Activated CD4-positive, alpha-beta T cell treated with anti-CD3 and anti-CD28 coated beads, Interleukin-10, Interleukin-2, amounts not matched to agents 100 ng/mL and 50 ng/mL, durations not matched to agents 16 hours and 8 hours (primary cell): Measurements from ENCODE around the gene BACE2.
"Not testable (repeated sequence)": the region's sequence is repeated elsewhere in the genome, so short reads cannot be mapped to it uniquely, and the experiment has no call there.

ENCODE experiments used
- DNase-seq: peaks from one replicate; pipeline ENCODE4 v3.0.0-alpha.2; 2020

Gene BACE2

DNA sequence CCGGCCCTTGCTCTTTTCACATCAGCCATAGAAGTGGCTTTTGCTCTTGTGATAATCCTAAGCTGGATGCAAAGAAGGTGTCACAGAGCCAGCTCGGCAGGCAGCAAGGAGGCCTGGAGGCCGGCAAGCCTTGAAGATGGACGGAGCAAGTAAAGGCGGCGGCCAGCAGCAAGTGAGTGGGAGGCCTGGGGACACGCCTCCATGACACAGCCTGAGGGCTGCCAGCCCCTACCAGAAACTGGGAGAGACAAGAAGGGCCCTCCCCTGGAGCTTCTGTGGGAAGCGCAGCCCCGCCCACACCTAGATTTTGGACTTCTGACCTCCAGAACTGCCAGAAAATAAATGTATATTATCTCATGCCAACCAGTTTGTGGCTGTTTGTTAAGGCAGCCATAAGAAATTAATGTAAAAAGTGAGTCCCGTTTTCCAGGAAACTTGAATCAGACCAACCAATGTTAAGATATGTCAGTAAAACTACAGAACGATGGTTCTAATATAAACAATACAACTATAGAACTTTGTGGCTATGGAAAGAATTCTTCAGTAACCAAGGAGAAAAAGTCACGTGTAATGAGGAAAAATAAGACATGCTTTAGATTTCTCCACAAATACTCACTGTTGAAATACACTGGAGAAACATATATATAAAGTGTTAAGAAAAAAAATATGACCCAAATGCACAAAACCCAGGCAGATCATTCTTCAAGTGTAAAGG is 49.9 kb downstream of the BACE2 start:
- no peak for DNase-seq

DNA sequence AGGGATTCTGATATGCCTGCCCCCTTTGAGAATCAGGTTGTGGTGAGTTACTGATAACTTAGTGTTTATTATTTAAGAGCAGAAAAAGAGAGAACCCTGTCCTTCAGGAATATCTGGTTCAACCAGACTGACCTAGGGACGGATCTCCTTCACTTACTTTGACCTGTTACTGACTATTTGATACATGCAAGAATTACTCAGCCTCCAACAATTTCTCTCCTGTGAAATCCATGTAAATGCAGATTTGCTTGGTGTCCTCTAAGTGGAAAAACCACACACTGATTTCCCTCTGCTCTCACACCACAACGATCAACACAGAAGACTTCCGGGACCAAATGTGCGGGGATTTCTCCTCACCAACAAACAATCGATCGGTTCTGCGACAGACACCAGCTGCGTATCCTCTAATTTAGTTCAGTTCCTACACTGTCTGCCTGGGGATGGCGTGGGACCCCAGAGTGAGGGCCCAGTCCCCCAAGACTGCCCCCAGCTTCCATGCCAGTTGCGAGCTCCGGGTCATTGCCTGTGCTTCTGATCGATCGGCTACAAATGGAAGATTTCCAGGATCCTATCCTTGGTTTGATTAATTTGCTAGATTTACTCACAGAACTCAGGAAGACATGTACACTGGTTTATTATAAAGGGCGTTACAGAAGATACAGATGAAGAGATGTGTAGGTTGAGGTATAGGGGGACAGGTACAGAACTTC is 51.7 kb downstream of the BACE2 start:
- no peak for DNase-seq

DNA sequence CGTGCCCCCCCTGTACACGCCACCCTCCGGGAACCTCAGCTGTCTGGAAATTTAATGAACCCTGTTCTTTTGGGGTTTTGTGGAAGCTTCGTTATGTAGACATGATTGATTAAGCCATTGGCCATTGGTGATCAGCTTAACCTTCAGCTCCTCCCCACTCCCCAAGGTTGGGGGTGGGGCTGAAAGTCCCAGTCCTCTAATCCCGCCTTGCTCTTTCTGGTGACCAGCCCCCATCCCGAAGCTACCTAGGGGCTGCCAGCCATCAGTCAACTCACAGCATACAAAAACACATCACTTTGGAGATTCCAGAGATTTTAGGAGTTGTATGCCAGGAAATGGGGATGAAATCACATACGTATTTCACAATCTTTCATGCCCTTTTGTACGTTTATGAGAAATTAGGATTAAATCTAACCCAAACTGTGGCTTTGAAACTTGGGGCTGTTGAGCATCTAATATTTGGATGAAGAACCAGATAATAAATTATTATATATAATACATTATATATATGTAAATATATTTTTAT is 52.3 kb downstream of the BACE2 start:
- no peak for DNase-seq

DNA sequence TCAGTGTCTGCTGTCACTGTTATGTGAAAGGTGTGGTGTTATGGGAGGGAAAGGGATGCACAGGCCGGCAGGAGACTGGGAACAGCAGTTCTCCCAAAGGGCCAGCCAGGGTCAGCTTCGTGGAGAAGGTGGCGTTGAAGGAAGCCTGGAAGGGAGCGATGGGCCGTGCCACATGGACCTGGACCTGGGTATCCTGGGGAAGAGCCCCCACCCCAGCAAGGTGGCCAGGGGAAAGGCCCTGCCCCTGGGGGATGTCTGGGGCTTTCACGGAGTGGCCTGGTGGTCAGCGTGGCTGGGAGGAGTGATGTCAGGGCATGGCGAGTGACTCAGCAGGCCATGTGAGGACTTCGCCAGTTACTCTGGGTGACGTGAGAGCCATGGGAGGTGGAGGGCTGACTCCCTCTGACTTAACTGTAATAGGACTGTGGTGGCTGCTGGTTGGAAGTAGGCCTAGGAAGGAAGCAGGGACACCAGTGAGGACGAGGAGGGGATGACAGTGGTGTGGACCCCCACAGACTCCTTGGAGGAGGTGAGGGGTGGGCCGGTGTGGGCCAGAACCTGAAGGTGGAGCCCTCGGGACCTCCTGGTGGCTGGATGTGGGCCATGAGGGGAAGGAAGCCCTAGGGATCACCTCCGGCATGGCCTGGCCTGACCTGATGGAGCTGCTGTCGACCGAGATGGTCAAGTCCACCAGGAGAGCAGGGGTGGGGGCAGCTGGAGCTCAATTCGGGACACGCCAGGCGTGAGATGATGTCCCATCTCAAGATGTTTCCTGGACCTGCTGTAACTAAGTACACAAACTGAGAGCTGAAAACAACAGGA is 54.5 kb downstream of the BACE2 start:
- no peak for DNase-seq

DNA sequence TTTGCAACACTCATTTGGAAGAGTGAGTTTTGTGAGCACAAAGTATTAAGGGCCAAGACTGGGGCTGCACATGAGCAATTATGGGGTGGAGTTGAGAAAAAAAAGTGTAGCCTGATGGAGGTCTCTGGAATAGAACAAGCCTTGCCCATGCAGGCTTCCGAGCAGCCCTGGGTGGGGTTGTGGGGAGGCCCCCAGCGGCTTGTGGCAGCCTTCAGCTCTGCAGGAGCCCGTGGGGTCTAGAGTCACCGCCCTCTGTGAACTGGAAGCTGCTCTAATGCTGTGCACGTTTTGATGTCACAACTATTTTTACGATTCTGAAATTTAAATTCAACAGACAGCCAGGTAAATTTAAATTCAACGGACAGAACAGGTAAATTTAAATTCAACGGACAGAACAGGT is 58.9 kb downstream of the BACE2 start:
- DNase-seq = no peak

DNA sequence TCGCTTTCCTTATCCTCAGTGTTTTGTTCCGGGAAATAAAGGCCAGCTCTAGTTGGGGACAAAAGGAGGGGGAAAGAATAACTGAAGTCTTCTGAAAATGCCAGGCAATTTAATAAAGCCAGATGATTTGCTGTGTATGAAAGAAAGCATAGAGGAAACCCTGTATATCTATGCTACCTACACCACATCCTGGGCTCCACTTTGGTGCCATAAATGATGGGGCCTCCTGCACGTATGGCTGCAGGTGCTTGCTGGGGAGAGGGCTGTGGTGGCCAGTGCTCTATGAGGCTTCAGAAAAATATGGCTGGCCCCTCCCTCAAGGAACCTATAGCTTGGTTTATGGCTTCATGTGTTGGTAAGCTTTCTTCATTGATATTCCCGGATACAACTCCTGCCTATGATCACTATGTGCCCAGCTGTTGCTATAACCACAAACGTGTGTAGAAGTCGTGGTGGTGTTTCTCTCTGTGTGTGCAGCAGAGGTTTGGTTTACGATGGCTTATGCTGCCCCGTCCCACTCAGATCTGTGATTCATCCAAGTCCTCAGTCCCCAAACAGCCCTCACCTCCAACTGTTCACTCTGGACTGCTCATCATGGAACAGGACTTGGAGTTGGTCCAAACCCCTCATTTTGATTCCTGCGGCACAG is 59.5 kb downstream of the BACE2 start:
- DNase-seq = no peak

DNA sequence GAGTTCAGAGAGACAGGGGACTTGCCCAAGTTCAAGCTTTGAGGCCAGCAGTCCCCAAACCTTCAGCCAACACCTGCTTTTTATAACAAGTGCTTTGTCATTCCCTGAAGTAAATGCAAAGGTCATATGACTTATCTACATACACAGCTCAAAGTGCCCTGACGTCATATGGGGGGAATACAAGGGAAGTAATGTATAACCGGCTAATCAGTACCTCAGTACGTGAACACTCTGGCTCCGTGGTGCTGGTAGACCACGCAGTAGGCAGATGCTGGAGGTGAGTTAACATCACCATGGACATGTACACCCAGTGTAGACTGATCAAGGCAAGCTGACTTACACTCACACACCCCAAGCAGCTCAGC is 60.0 kb downstream of the BACE2 start:
- no peak for DNase-seq

DNA sequence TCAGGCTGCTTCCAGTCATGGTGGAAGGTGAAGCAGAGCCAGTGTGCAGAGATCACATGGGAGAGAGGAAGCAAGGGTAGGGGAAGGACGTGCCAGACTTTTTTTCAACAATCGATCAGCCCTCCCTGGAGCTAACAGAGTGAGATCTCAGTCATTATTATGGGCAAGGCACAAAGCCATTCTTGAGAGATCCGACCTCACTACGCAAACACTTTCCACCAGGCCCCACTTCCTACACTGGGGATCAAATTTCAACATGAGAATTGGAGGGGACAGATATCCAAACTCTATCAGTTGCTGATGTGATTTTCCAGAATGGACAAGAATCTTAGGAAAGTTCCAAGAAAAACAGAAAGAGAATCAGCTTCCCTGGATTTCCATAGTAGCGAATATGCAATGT is 60.5 kb downstream of the BACE2 start:
- no peak for DNase-seq

DNA sequence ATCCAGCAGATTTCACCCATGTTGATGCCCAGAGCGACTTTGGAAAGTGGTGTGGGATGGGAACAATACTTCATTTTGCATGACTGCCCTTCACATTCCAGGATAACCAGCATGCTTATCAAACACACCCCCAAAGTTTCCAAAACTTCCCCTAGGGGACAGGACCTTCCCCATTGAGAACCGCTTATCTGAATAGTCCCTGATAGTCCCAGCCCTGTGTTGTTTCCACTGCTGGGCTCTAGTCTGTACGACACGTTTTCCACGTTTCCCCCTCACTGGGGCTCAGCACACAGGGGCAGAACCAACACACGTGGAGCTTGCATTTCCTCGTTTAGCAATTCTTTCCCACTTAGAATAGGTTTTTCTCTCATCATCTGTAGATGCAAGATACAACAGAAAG is 61.0 kb downstream of the BACE2 start:
- no peak for DNase-seq

DNA sequence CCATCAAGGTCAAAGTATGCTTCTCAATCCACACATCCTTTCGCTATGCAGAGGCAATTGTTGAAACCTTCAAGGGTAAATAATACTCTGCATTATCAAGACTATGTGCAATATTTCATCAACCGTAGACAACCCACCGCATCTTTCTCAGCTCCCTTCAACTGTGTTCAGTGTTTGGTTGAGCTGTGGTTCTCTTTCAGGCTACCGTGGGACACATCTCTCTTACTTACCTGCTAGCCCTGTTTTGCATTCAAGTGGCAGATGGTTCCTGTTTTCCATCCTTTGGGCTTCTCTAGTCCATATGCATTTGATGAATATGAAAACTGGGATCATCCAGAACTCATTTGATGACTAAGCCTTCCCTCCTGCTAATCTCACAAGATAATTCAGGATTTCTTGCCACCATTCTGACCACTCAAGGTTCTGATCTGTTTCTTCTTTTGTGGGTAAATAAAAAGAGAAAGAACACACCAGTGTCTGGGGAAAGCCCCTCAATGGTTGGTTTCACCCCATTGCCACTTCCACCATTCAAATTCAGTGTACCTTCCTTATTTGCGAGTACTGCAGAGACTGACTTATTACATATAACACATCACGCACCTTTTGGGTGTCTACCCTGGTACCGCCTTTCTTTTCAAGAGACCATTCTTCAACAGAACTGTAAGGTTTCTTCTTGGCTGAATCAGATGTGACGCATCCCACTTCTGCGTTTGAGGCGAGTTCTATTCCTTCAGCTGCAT is 61.7 kb downstream of the BACE2 start:
- no peak for DNase-seq

DNA sequence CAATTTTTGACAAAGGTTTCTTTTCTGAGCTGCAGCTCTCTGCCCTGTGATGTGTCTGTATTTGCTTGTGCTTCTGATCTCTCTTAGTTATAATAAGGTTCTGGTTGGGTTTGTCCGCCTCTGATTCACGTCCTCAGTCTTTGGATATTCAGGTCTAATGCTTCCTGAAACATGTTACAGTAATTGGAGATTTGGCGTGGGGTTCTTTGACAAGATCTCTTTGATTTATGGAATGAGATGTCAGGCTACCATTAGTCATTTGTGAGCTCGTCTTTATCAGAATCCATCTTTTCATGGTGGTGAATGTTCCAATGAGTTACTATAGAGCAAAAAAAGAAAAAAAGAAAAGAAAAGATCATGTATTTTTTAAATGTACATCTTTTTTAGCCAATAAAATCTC is 62.5 kb downstream of the BACE2 start:
- DNase-seq = no peak

DNA sequence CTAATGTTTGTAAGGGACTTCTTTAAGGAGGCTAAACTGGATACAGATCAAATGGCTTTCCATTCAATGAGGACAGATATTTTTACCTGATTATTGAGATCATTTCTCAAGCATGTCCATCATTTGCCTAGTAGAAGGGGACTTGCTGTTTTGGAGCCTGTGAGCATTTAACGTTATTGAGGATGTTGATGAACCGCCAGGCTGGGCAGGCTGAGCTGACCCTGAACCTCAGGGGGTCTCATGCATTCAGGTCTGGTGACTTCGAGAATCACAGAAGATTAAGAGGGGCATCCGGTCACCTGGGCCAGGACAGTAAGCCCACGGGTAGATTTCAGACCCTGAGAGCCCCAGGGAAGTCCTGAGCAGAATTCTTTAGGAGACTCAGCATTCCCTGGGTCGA is 63.1 kb downstream of the BACE2 start:
- DNase-seq = no peak

DNA sequence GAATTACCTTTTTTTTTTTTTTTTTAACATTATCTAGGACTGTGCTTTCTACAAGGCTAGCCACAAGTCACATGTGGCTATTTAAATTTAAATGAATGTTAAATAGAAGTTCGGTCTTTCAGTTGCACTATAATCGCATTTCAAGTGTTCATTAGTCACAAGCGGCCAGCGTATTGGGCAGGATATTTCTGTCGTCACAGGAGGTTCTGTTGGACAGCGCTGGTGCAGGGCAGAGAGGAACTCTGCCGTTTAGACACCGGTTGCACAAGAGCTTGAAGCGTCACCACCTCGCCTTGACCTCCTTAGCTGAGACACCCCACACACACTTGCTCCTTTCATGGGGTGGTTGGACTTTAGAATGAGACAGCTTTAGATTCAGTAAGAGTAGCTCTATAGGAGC is 64.1 kb downstream of the BACE2 start:
- DNase-seq = no peak

DNA sequence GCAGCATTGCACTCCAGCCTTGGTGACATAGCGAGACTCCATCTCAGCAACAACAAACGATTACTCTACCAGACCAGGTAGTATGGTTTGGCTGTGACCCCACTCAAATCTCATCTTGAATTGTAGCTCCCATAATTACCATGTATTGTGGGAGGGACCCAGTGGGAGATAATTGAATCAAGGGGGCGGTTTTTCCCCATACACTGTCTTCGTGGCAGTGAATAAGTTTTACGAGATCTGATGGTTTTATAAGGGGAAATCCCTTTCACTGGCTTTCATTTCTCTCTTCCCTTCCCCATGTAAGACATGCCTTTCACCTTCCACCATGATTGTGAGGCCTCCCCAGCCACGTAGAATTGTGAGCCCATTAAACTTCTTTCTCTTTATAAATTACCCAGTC is 66.0 kb downstream of the BACE2 start:
- no peak for DNase-seq

DNA sequence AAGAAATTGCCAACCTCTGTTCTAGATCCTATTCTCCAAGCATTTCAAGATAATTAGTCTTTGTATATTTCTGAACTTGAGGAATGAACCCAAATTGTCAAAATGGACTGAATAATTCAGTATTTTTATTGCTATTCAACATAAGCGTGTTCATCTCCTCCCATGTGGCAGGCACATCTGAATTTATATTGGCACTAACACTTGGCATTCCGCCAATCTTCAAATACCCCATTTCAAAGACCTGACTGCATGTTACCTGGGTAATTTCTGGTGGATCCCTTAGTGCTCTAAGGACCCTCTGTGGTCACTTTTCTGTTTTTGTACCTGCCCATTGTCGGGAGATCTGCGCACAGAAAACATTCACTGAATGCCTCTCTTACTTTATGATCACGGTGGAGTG is 66.6 kb downstream of the BACE2 start:
- DNase-seq = no peak

DNA sequence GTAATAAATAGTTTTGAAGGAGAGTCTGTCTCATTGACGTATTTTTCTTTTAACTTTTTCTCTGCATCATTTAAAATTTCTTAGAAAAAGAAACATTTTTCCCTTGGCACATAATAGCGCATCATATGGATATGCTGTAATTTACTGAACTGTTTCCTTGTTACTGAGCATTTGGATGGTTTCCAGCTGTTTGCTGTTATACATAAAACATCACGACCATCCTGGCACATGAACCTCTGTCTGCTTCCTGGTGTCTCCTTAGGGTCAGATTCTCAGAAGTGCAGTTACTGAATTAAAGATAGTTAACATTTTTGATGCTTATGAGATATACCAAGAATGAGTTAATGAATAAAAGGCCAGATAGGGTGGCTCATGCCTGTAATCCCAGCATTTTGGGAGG is 67.2 kb downstream of the BACE2 start:
- no peak for DNase-seq

DNA sequence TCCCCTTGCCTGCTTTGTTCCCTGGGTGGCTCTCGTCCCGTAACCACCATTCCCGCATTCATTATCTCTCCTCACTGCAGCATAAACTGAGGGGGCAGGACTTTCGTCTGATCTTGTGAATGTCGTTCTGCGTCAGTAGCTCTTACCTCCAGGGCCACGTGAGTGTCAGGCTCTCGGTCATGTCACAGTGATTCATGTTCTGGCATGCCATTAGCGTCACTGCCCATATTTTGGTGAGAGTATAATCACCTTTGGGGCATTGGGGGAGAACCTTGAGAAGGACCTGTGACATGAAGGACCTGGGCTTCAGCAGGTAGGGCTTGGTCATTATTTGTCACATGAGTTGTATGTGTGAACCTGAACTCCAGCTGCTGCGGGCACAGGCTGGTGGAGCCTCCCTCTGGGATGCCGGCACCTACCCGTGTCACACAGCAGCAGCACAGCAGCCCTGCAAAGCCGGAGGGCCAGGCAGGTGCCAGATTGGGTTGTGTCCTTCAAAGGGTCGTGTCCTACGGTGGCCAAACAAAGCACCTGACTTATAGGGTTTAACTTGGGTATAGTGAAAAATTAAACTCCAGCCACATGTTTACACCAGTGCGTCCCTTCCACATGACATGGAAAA is 68.5 kb downstream of the BACE2 start:
- no peak for DNase-seq

DNA sequence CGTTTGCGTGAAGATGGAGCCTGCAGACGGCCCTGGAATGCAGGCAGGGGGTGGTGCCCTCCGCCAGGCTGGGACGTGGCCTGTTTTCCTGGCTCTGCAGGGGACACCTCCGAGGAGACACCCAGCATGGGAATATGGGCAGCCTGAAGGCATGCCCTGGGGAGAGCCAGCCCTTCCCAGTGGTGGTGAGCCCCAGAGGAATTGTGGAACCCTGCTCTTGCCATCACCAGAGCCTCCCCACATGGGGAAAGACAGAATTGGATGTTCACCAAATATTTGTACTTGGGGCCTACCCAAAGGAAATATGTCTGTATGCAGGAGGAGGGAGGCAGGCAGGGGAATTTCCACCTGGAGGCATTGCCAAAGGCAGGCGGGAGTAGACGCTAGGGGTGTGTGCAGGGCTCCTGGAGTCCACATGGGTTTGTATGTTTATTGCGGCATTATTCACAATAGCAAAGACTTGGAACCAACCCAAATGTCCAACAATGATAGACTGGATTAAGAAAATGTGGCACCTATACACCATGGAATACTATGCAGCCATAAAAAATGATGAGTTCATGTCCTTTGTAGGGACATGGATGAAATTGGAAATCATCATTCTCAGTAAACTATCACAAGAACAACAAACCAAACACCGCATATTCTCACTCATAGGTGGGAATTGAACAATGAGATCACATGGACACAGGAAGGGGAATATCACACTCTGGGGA is 70.3 kb downstream of the BACE2 start:
- DNase-seq = not testable (repeated sequence)

DNA sequence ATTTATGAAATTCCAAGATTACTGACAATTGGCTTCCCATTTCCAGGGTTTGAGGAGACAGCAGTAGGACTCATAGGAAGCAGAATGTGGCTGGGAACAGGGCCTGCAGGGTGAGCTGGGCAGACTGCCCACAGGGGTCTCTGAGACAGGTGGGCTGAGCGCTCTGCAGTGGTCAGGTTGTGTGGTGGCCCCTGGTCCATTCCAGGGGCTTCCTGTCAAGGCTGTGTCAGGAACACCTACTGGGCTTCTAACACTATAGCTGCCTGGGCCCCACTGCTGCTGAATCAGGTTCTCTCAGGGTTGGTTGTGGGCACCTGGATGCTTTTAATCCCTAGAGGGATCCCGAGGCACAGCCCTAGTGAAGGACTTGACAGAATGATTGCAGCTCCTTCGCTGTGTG is 72.1 kb downstream of the BACE2 start:
- DNase-seq = no peak

DNA sequence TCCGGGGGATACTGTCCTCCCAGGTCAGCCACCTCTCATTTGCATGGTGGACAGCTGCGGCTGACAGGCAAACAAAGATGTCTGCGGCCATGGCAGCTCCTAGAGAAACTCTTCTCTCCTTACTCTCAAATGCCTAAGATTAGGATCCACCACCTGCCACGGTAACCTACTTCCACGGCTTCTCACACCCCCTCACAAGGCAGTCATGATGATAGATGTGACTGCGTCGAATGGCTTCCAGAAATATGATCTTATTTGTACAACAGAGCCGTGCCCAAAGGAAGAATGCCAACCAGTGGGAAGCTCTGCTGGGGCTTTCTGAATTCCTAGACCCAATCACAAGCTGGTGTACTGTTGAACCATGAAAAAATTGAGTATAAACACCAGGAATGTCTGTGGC is 73.4 kb downstream of the BACE2 start:
- no peak for DNase-seq

DNA sequence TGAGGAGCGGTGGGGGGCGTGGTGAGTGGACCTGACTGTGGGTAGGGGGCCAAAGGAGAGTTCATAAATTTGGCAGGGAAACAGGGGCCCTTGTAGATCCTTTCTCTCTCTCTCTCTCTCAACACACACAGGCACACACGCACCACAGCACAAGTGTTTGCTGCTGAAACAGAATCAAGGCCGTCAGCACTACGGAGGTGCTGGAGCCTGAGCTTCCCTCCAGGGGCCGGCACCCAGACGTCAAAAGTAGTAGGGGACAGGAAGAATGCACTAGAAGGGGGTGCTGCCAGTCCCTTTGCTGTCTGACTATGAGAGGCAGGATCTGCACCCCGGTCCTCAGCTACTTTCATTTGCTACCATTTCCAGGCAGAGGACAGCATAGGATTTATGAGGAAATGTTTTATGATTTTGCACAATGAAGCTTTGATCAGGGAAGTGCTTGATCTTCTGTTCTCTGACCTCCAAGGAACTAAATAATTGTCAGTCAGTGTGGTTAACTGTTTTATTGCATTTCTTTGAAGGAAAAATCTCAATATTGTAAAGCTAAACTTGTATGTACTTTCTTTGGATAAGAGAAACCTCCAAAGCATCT is 74.4 kb downstream of the BACE2 start:
- DNase-seq = no peak
